GOT3 (cell line): ENCODE measurements around the gene CMTM4.
"Not testable (repeated sequence)": the region's sequence is repeated elsewhere in the genome, so short reads cannot be mapped to it uniquely, and the experiment has no call there.

ENCODE experiments used
- DNase-seq: peaks from one replicate; lab custom pipeline; 2025; ENCODE audit warnings: mixed read lengths; lab: John Stamatoyannopoulos, UW

The CMTM4 gene

DNA sequence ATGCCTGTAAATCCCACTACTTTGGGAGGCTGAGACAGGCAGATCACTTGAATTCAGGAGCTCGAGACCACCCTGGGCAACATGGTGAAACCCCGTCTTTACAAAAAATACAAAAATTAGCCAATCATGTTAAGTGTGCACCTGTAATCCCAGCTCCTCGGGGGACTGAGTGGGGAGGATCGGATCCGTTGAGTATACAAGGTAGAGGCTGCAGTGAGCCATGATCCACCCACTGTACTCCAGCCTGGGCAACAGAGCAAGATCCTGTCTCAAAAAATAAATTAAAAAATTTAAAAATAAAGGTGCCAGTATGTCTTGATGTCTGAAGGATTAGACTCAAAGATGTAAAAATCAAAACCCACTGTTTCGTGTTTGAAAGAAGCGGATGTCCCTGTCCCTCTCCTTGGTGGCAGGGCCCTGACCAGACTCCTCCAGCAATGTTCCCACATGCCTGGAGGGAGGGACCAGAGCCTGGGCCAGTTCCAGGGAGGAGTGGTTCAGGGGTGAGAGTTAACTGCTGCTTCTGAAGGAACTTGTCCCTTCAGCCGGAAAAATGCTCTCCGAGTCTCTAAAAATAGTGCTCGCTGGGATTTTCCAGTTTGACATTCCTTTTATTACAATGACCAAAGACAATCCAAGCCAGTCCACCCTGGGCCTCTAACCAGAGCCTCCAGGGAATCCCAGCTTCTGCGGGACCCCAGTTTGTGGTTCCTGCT is 9.4 kb upstream of the CMTM4 start:
- no peak for DNase-seq

DNA sequence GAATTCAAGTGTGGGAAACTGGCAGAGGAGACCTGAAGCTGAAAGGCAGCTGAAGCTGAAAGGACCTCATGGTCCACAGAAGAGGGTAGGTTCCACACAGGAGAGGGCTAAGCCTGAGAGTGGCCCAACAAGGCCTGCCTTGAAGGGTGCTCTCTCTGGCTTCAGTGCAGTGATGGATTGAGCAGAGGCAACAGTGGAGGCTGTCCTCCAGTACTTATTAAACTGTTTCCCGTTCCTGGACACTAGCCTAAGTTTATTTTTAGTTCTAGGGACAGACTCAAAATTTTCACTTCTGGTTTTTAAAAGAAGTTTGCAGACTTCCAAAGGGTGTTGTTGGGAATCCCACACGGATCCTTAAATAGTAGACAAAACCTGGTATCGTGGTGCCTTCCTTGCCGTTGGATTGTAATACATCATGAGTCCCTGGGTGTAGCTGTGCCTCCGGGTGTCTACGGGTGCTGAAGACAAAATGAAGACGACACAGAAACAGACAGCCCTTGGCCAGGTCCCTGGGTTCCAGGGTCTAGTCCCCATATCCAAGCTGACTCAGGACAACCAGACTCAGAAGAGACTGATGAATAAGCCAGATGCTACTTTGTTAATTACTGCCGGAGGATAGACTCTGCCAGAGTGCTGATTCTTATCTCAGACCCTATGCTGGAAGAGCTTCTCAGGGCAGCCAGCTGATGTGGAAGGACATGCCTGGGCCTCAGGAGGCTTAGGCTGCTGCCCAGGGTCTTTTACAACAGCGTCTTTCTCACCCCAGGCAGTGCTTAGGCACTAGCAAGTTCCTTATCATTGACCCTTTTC is 7.1 kb upstream of the CMTM4 start:
- no peak for DNase-seq

GRCh38 chr16:66701516-66701915 is 5.0 kb upstream of the CMTM4 start:
- no peak for DNase-seq

DNA sequence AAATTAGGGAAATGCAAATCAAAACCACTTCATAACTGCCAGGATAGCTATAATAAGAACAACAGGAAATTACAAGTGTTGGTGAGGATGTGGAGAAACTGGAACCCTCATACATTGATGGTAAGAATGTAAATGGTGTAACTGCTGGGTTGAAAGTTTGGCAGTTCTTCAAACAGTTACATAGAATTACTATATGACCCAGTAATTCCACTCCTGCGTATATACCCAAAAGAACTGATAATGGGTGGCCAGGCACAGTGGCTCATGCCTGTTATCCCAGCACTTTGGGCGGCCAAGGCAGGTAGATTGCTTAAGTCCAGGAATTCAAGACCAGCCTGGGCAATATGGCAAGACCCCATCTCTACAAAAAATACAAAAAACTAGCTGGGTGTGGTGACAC is 4.5 kb upstream of the CMTM4 start:
- no peak for DNase-seq

DNA sequence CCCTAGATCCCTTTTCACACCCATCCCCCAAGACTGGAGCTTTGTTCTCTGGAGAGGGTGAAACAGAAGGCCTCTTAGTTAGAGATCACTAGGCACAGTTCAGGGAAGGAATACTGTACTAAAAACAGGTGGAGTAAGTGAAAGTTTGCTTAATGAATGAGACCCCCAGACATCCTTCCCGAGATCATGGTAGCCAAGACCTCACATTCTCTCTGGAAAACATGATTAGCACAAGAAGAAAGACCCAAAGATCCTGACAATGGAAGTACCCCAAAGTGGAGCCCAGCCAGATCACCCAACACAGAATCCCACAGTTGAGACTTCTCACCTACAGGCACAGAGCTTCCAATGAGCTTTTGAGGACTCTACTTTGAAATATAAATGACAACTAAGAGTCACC is 3.4 kb upstream of the CMTM4 start:
- DNase-seq, result no peak

DNA sequence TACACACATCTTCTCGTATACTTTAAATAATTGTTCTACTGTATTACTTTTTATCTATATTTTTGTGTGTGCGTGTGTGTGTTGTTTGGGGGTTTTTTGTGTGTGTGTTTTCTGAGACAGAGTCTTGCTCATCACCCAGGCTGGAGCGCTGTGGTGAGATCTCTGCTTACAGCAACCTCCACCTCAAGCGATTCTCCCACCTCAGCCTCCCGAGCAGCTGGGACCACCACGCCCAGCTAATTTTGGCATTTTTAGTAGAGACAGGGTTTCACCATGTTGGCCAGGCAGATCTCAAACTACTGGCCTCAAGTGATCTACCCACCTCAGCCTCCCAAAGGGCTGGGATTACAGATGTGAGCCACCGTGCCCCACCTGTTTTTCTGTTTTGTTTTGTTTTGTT is 1.5 kb upstream of the CMTM4 start:
- DNase-seq, result no peak

DNA sequence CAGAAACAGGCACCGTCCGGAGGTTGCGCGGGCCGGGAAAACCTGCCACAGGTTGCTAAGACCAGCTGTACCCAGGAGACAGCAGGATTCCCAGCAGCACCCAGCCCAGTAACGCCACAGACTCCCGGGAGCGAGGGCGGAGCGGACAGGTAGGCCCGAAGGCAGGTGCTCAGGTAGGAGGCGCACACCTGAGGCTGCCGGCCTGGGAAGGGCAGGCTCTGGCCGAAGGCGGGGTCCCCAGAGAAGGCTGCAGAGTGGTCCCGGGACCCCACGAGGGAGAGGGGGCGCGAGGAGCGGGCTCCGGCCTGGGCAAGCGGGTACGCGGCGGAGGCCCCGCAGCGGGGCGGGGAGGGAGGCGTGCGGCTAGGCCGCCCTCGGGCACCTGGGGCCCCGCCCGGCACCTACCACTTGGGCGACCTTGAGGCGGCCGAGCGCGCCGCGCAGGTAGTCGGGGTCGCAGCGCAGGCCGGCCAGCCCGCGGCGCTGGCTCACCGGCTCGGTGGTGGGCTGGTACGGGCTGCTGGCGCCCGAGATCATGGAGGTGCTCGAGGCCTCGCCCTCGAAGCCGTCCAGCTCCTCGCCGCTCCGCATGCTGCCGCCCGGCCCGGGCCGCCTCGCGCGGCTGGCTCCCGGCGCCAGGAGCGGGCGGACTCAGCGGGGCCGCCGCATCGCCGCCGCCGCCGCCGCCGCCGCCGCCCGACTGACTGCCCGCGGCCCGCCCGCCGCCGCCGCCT is 441 bp downstream of the CMTM4 start:
- DNase-seq, result no peak

GRCh38 chr16:66695471-66695934 is 1.0 kb downstream of the CMTM4 start:
- DNase-seq, result no peak

- DNase-seq, result no peak
Measured at GRCh38 chr16:66693149-66693548, 3.4 kb downstream of the CMTM4 start.

GRCh38 chr16:66692341-66692740 is 4.2 kb downstream of the CMTM4 start:
- no peak for DNase-seq

DNA sequence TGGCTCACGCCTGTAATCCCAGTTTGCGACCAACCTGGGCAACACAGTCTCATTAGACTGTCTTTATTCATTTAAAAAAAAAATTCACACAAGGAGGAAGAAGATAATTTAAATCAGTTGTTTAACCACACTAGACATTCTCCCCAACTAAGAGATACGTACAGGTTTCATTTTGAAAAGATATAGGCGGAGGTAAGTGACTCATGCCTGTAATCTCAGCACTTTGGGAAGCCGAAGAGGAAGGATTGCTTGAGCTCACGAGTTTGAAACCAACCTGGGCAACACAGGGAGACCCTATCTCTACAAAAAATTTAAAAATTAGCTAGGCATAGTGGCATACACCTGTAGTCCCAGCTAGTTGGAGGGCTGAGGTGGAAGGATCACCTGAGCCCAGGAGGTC is 5.3 kb downstream of the CMTM4 start:
- DNase-seq, result no peak

DNA sequence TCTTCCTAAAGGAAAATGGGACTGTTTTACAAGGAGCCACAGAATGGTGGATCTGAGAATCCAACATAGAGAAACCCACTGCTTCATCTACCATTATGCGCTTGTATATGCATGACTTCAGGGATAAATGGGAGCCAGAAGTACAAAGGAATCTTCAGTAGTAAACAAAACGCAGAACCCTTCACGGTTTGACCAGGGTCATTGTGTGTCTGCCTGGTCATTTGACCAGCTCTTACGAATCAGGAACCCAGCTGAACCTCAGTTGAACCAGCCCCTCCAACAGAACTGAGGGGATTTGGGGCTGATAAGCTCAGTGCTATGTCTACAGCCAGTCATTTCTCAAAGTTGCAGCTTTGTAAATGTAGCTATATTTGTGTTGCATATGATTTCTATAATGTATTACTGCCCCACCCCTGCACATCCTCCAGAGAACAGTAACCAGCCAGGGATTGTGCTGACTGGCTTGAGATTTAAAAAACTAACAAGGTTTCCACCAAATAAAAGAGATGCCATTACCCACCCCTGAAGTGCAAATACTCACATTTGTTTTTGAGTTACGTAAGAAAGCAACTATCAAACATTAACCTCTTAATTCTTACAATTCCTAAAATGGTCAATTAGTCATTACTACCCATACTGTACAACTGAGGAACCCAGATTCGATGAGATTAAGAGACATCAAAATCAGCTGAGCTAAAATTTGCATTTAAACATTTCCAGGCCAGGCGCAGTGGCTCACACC is 6.3 kb downstream of the CMTM4 start:
- no peak for DNase-seq

GRCh38 chr16:66689282-66689681 is 7.3 kb downstream of the CMTM4 start:
- DNase-seq, result no peak

DNA sequence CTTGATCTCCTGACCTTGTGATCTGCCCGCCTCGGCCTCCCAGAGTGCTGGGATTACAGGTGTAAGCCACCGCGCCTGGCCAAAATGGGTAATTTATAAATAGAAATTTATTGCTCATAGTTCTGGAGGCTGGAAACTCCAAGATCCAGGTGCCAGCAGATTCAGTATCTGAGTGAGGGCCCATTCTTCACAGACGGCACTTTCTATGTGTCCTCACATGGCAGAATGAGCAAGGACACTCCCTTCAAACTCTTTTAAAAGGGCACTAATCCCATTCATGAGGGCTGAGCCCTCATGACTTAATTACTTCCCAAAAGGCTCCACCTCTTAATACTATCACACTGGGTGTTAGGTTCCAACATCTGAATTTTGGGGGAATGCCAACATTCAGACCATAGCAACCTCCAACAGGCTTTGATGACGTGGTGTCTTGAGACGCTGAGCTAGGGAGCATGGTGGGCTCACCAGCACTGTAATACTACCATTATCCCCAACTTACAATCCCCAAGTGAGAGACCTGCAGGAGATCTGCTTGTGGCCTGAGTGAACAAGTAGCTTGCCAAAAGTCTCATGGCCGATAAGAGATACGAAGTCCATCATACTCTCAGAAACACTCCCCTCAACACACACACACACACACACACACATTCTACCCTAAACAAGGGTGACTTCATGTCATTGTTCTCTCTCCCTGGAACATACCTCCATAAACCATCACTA is 8.5 kb downstream of the CMTM4 start:
- DNase-seq, result no peak

- not testable (repeated sequence) for DNase-seq
Measured at GRCh38 chr16:66685501-66686115, 10.9 kb downstream of the CMTM4 start.

- DNase-seq, result no peak
Measured at GRCh38 chr16:66682271-66682670, 14.3 kb downstream of the CMTM4 start.

GRCh38 chr16:66681676-66682075 is 14.9 kb downstream of the CMTM4 start:
- DNase-seq, result no peak

GRCh38 chr16:66678337-66678736 is 18.2 kb downstream of the CMTM4 start:
- no peak for DNase-seq

DNA sequence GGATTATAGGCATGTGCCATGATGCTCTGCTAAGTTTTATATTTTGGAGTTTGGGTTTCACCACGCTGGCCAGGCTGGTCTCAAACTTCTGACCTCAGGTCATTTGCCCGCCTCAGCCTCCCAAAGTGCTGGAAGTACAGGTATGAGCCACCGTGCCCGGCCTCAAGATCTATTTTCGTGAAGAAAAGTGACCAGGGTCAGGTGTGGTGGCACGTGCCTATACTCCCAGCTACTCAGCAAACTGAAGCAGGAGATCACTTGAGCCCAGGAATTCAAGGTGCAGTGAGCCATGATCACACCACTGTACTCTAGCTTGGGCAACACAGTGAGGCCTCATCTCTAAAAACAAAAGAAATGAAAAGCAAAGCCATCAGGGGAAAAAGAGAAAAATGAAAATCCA is 18.7 kb downstream of the CMTM4 start:
- DNase-seq, result no peak

GRCh38 chr16:66677179-66677578 is 19.4 kb downstream of the CMTM4 start:
- DNase-seq, result no peak

GRCh38 chr16:66676599-66676998 is 19.9 kb downstream of the CMTM4 start:
- no peak for DNase-seq
